Measurements from ENCODE around the gene PTCH1. TPM values are rescaled to one million over a fixed set of nuclear protein-coding genes. Genes with fewer than 3 reads are reported as not detected.

PTCH1 gene
- total and polyA plus RNA-seq, 7 experiments from 2014 or later: 5.7 to 28.9 (median 21.2) TPM

- no peaks in the 10 kb centered on the region for H3K4me1 ChIP-seq (ENCODE audit: control insufficient read depth in 2 of 2, insufficient read depth in 2 of 2, low read length in 2 of 2)
- Mint-ChIP-seq H3K36me3 (peaks cover 0 to 15% (median 3%) of the 10 kb centered on the region in 5 donors), H3K9me3 (peaks cover 0 to 43% (median 9%) of the 10 kb centered on the region in 11 donors), H3K27me3 (peaks cover 0 to 56% (median 12%) of the 10 kb centered on the region in 5 donors), H3K4me3 (no peak overlapping the region), H3K27ac (no peak overlapping the region), H3K4me1 (no peaks in the 10 kb centered on the region)
- CTCF ChIA-PET: no interaction called here
- no peak overlapping the region for H3K4me3 ChIP-seq (ENCODE audit: low read length)
- intact Hi-C loops (cut with micrococcal nuclease): no loop called here
- DNase-seq (no peak), ATAC-seq (no peak)
- H3K36me3 ChIP-seq (ENCODE audit: control insufficient read depth in 2 of 3, insufficient read depth in 3 of 3, low read length in 3 of 3): no peaks in the 10 kb centered on the region
- no peaks in the 10 kb centered on the region for H3K9me3 ChIP-seq (ENCODE audit: control insufficient read depth in 2 of 3, low read length in 3 of 3)
- POLR2A ChIA-PET: no interaction called here
- no peak overlapping the region for H3K27ac ChIP-seq (ENCODE audit: low read depth, low read length)
- no peaks in the 10 kb centered on the region for H3K27me3 ChIP-seq (ENCODE audit: control insufficient read depth in 2 of 2, insufficient read depth in 2 of 2, low read length in 2 of 2)
Measured at GRCh38 chr9:95399261-95399660, 117.5 kb downstream of the PTCH1 start.

Other genes with a start within 250 kb of the PTCH1 start
- gene FANCC, start 199.3 kb downstream of the PTCH1 start, total RNA-seq: 10 to 100 TPM in 2 of 5 experiments, 1 to 10 TPM in 3; 5.7 to 14.6 (median 7.9) TPM
- gene FANCC, start 199.3 kb downstream of the PTCH1 start, polyA plus RNA-seq: 1 to 10 TPM; 3.1 to 4.0 TPM